HG03095 (cell line): ENCODE data around the gene ADCY1.
"Not testable (repeated sequence)": the region's sequence is repeated elsewhere in the genome, so short reads cannot be mapped to it uniquely, and the experiment has no call there.

ENCODE experiments used
- ATAC-seq: cut with Tn5 transposase; IDR thresholded peaks from one replicate; pipeline ENCODE4 v1.9.1; 2021; ENCODE audit warnings: moderate library complexity; ENCODE audit not compliant: unreplicated experiment

The ADCY1 gene

GRCh38 chr7:45573661-45574415, at the start of gene ADCY1:
ADCY1 (plus strand) TSS chr7:45574368; CDS start chr7:45574544, 176 bp downstream.
- ATAC-seq: no peak

GRCh38 chr7:45524445-45524844, 49.7 kb upstream of the ADCY1 start:
- ATAC-seq: no peak

- ATAC-seq: no peak
Observed at GRCh38 chr7:45525057-45525456, 49.1 kb upstream of the ADCY1 start.

- no peak for ATAC-seq
Observed at GRCh38 chr7:45543473-45543872, 30.7 kb upstream of the ADCY1 start.

- ATAC-seq: not testable (repeated sequence)
Observed at GRCh38 chr7:45545105-45545710, 29.0 kb upstream of the ADCY1 start.

- not testable (repeated sequence) for ATAC-seq
Observed at GRCh38 chr7:45548917-45549316, 25.3 kb upstream of the ADCY1 start.

GRCh38 chr7:45563401-45563800, 10.8 kb upstream of the ADCY1 start:
- no peak for ATAC-seq

GRCh38 chr7:45563941-45564461, 10.2 kb upstream of the ADCY1 start:
- no peak for ATAC-seq

- no peak for ATAC-seq
Observed at GRCh38 chr7:45564485-45564884, 9.7 kb upstream of the ADCY1 start.

- ATAC-seq: no peak
Observed at GRCh38 chr7:45564886-45565455, 9.2 kb upstream of the ADCY1 start.

GRCh38 chr7:45566386-45566785, 7.8 kb upstream of the ADCY1 start:
- no peak for ATAC-seq

- no peak for ATAC-seq
Observed at GRCh38 chr7:45566961-45567360, 7.2 kb upstream of the ADCY1 start.

- no peak for ATAC-seq
Observed at GRCh38 chr7:45567713-45568112, 6.5 kb upstream of the ADCY1 start.

GRCh38 chr7:45568536-45569289, 5.5 kb upstream of the ADCY1 start:
- ATAC-seq: no peak

- ATAC-seq: no peak
Observed at GRCh38 chr7:45569290-45569685, 4.9 kb upstream of the ADCY1 start.

GRCh38 chr7:45570797-45571196, 3.4 kb upstream of the ADCY1 start:
- ATAC-seq: no peak

GRCh38 chr7:45573204-45573603, 964 bp upstream of the ADCY1 start:
- no peak for ATAC-seq

- ATAC-seq: no peak
Observed at GRCh38 chr7:45574416-45574668, 174 bp downstream of the ADCY1 start.

- no peak for ATAC-seq
Observed at GRCh38 chr7:45574669-45575500, 717 bp downstream of the ADCY1 start.

- ATAC-seq: no peak
Observed at GRCh38 chr7:45575501-45576248, 1.5 kb downstream of the ADCY1 start.
